IMR-90 (cell line): ENCODE data around the gene HENMT1. TPM values are rescaled to one million over a fixed set of nuclear protein-coding genes. Genes with fewer than 3 reads are reported as not detected.

ENCODE experiments used
- ATAC-seq: fragments of 200-7000 bp; cut with Tn5 transposase; 2 replicates; pipeline ENCODE4 v1.9.1; 2020; ENCODE audit warnings: low read depth, mild to moderate bottlenecking, moderate library complexity
- BruUV-seq: library from RNA; stranded (reverse); fragments of 400-500 nt; replicated peaks from 2 replicates; lab custom pipeline; 2021; lab: Mats Ljungman, UMichigan
- CTCF ChIA-PET: fragments of 300-600 bp; formaldehyde crosslinking; extraction: SDS; loops from one replicate; lab custom pipeline; 2021; ENCODE audit warnings: antibody characterized with exemption; lab: Yijun Ruan, JAX
- POLR2A ChIA-PET: fragments of 300-600 bp; sonication (Branson Sonifier 250); formaldehyde crosslinking; loops from one replicate; lab custom pipeline; 2022; ENCODE audit warnings: antibody characterized with exemption; ENCODE audit not compliant: unreplicated experiment; lab: Charles Lee
- DNase-seq: peaks from one replicate; pipeline ENCODE4 v3.0.0; 2013
- H2AFZ ChIP-seq: replicated peaks from 2 replicates; pipeline ENCODE3; 2013; ENCODE audit warnings: low read length, mild to moderate bottlenecking; ENCODE audit not compliant: poor library complexity
- H2AK5ac ChIP-seq: 2 replicates; pipeline ENCODE4 v1.6.1; 2013; ENCODE audit warnings: low read depth, low read length, inconsistent platforms
- H2AK9ac ChIP-seq: replicated peaks from 2 replicates; pipeline ENCODE3; 2013; ENCODE audit warnings: mild to moderate bottlenecking, low read depth, low read length, moderate library complexity; ENCODE audit not compliant: poor library complexity
- H2BK120ac ChIP-seq: 2 replicates; pipeline ENCODE4 v1.6.1; 2013; ENCODE audit warnings: low read depth, low read length, inconsistent platforms
- H2BK15ac ChIP-seq: 3 replicates; pipeline ENCODE4 v1.6.1; 2013; ENCODE audit warnings: low read depth, low read length, inconsistent platforms
- H2BK20ac ChIP-seq: 2 replicates; pipeline ENCODE4 v1.6.1; 2013; ENCODE audit warnings: low read depth, mild to moderate bottlenecking, inconsistent platforms, low read length, moderate library complexity
- H2BK5ac ChIP-seq: 2 replicates; pipeline ENCODE4 v1.6.1; 2013; ENCODE audit warnings: mild to moderate bottlenecking, low read depth, low read length, inconsistent platforms; ENCODE audit not compliant: poor library complexity, severe bottlenecking
- H3K14ac ChIP-seq: replicated peaks from 2 replicates; pipeline ENCODE4 v1.6.1; 2013; ENCODE audit warnings: low read depth, low read length, inconsistent platforms
- H3K18ac ChIP-seq: 2 replicates; pipeline ENCODE4 v1.6.1; 2013; ENCODE audit warnings: low read depth, low read length, control low read depth
- H3K23ac ChIP-seq: 2 replicates; pipeline ENCODE4 v1.6.1; 2013; ENCODE audit warnings: low read depth, low read length, inconsistent platforms
- H3K27ac ChIP-seq: 2 replicates; pipeline ENCODE4 v1.5.1; 2013; ENCODE audit warnings: mild to moderate bottlenecking, control low read depth, low read length; ENCODE audit not compliant: insufficient read depth
- H3K27me3 ChIP-seq: 2 replicates; pipeline ENCODE4 v1.6.1; 2013; ENCODE audit warnings: low read length; ENCODE audit not compliant: control insufficient read depth, insufficient read depth
- H3K36me3 ChIP-seq: 2 replicates; pipeline ENCODE4 v1.6.1; 2013; ENCODE audit warnings: low read length, mixed read lengths; ENCODE audit not compliant: control insufficient read depth, insufficient read depth
- H3K4ac ChIP-seq: 2 replicates; pipeline ENCODE4 v1.6.1; 2013; ENCODE audit warnings: low read depth, low read length, inconsistent platforms
- H3K4me1 ChIP-seq: 2 replicates; pipeline ENCODE4 v1.6.1; 2013; ENCODE audit warnings: low read length, mixed read lengths; ENCODE audit not compliant: control insufficient read depth, insufficient read depth
- H3K4me2 ChIP-seq: 2 replicates; pipeline ENCODE4 v1.6.1; 2013; ENCODE audit warnings: low read depth, mild to moderate bottlenecking, control low read depth, low read length, moderate library complexity
- H3K4me3 ChIP-seq: 2 replicates; pipeline ENCODE4 v1.5.1; 2013; ENCODE audit warnings: low read depth, mild to moderate bottlenecking, control low read depth, low read length, moderate library complexity; ENCODE audit not compliant: insufficient read depth
- H3K56ac ChIP-seq: 2 replicates; pipeline ENCODE4 v1.6.1; 2013; ENCODE audit warnings: low read length, inconsistent platforms; ENCODE audit not compliant: insufficient read depth; ENCODE audit errors: extremely low read depth
- H3K79me1 ChIP-seq, 2 experiments: 2 replicates each; pipeline ENCODE4 v1.6.1; 2013; ENCODE audit warnings: low read length in 2 of 2, inconsistent platforms in 1 of 2, low read depth in 1 of 2
- H3K9ac ChIP-seq: 2 replicates; pipeline ENCODE4 v1.6.1; 2013; ENCODE audit warnings: low read depth, low read length, control low read depth
- H3K9me1 ChIP-seq: 2 replicates; pipeline ENCODE4 v1.6.1; 2013; ENCODE audit warnings: low read length, inconsistent platforms; ENCODE audit not compliant: insufficient read depth
- H3K9me3 ChIP-seq: 2 replicates; pipeline ENCODE4 v1.6.1; 2013; ENCODE audit warnings: low read length; ENCODE audit not compliant: control insufficient read depth, insufficient read depth
- H4K20me1 ChIP-seq: 2 replicates; pipeline ENCODE4 v1.6.1; 2013; ENCODE audit warnings: low read length, inconsistent platforms; ENCODE audit not compliant: insufficient read depth
- H4K5ac ChIP-seq: 2 replicates; pipeline ENCODE4 v1.6.1; 2013; ENCODE audit warnings: mild to moderate bottlenecking, low read depth, low read length, control low read depth
- H4K8ac ChIP-seq, 2 experiments: 2 replicates each; pipeline ENCODE4 v1.6.1; 2013; ENCODE audit warnings: low read depth in 2 of 2, low read length in 2 of 2, control low read depth in 1 of 2, inconsistent platforms in 1 of 2
- H4K91ac ChIP-seq: 2 replicates; pipeline ENCODE4 v1.6.1; 2013; ENCODE audit warnings: low read depth, low read length, inconsistent platforms; ENCODE audit not compliant: insufficient read depth
- BHLHE40 ChIP-seq: fragments of 150-350 bp; IDR thresholded peaks from 2 replicates; pipeline ENCODE4 v1.6.1; 2016; ENCODE audit warnings: mild to moderate bottlenecking, low read depth, low read length
- CHD1 ChIP-seq: IDR thresholded peaks from 2 replicates; pipeline ENCODE4 v1.6.1; 2012; ENCODE audit warnings: low read depth, low read length, improper control_type of control experiment
- FOS ChIP-seq: fragments of 150-350 bp; IDR thresholded peaks from 2 replicates; pipeline ENCODE4 v1.6.1; 2016; ENCODE audit warnings: low read depth, low read length
- NFE2L2 ChIP-seq: fragments of 150-350 bp; IDR thresholded peaks from 2 replicates; pipeline ENCODE4 v1.6.1; 2016; ENCODE audit warnings: low read depth, mild to moderate bottlenecking, low read length
- RCOR1 ChIP-seq: IDR thresholded peaks from 2 replicates; pipeline ENCODE4 v1.6.1; 2012; ENCODE audit warnings: mild to moderate bottlenecking, low read length, improper control_type of control experiment; ENCODE audit not compliant: insufficient replicate concordance
- WGBS, 2 experiments: methylation state at CpG; one replicate each; pipeline versions ENCODE4 v1.1.5 to v1.1.7; 2013; ENCODE audit warnings: missing lambda C conversion rate in 2 of 2; ENCODE audit not compliant: insufficient read length in 1 of 2; ENCODE audit errors: extremely low coverage in 2 of 2; 5-methylcytosine and 5-hydroxymethylcytosine counted together
- dilution Hi-C: fragments of 300-500 bp; cut with HindIII; formaldehyde crosslinking; loops from one replicate; pipeline ENCODE4 v1.14.3; 2018; ENCODE audit warnings: low sequenced_read_pairs; ENCODE audit not compliant: unreplicated experiment
- in situ Hi-C: fragments of 300-500 bp; cut with MboI; formaldehyde crosslinking; loops from 3 replicates; pipeline ENCODE4 v1.14.3; 2019; ENCODE audit warnings: low sequenced_read_pairs, inconsistent platforms, mixed read lengths
- intact Hi-C: fragments of 100-400 bp; cut with micrococcal nuclease; formaldehyde crosslinking; loops from 2 replicates; pipeline ENCODE4 v1.10.0; 2022
- polyA plus RNA-seq, 3 experiments: library from polyadenylated mRNA; depleted of rRNA; stranded (reverse); fragments of >200 nt; gene quantifications; 2 replicates each; pipeline ENCODE4 v1.2.3, GENCODE V29; 2012; ENCODE audit warnings: low replicate concordance in 1 of 3
- total RNA-seq: library from RNA; depleted of rRNA; stranded (reverse); fragments of >200 nt; gene quantifications from 2 replicates; pipeline ENCODE4 v1.2.3, GENCODE V29; 2012

Gene HENMT1
- total and polyA plus RNA-seq, 2 of the 4 experiments (the other 2 are of a cell fraction): 0.54 to 0.67 TPM

DNA sequence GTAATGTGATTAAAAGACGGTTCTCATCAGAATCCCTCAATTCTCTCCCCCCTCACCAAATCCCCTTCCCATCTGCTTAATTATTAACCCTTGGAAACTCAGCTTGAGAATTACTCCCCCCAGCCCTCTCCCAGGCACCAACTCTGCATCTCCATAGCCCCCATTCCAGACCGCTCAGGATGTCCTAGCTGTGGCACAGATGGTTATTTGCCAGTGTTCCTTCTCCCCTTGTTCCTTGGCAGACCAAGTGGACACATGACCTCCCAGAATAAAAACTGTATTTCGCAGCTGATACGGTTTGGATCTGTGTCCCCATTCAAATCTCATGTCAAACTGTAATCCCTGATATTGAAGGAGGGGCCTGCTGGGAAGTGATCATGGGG is 14.6 kb downstream of the HENMT1 start:
- DNase-seq (no peak), ATAC-seq (no peak)
- Histone ChIP-seq H3K18ac (peak overlapping the region; percentile 50; the same call in 1 of the 2 replicates), H3K23ac (no peak overlapping the region), H2AFZ (peak overlapping the region; percentile 40), H4K5ac (peak overlapping the region; percentile 88), H4K20me1 (no peaks in the 10 kb centered on the region), H3K79me1 (no peaks in the 10 kb centered on the region), H4K8ac (peak overlapping the region; percentile 27 to 76; a peak in 2 of 4 replicates), H3K9ac (no peak overlapping the region), H2BK120ac (peak overlapping the region; percentile 76; the same call in 1 of the 2 replicates), H3K9me3 (no peaks in the 10 kb centered on the region), H2AK9ac (no peak overlapping the region), H3K9me1 (no peaks in the 10 kb centered on the region; the same call in 1 of the 2 replicates), H3K27ac (no peak overlapping the region), H3K14ac (0 out of 2 replicates have a peak overlapping the region, but pooled peaks have one; percentile 9), H2BK5ac (no peak overlapping the region), H2BK20ac (peak overlapping the region; percentile 18; the same call in 1 of the 2 replicates), H3K56ac (no peak overlapping the region), H3K4me2 (no peak overlapping the region), H3K4ac (peak overlapping the region; percentile 42; the same call in 1 of the 2 replicates), H2BK15ac (no peak overlapping the region; the same call in 2 of the 3 replicates), H2AK5ac (no peak overlapping the region; the same call in 1 of the 2 replicates), H3K4me1 (peaks cover 5% of the 10 kb centered on the region), H4K91ac (peak overlapping the region; percentile 44; the same call in 1 of the 2 replicates), H3K4me3 (no peak overlapping the region), H3K27me3 (no peaks in the 10 kb centered on the region), H3K36me3 (no peaks in the 10 kb centered on the region)
- ChIA-PET POLR2A (no interaction called here), CTCF (interaction anchor here (1.5 kb wide), 1 partner anchor 86 kb away, joined by 3 read pairs; the partner anchor contains the start of gene EEIG2)
- dilution Hi-C loops: no loop called here
- intact Hi-C loops: loop anchor here (10.0 kb wide), 1 partner anchor 431 kb away; no protein-coding TSS in a partner anchor
- WGBS, 2 experiments: no CpG with 5 or more reads among the region's 4 CpGs
- TF ChIP-seq CHD1: no peak
- TF ChIP-seq NFE2L2: no peak
- TF ChIP-seq BHLHE40: no peak
- TF ChIP-seq RCOR1: no peak
- no peak for TF ChIP-seq FOS
- no TSS peak for BruUV-seq
- in situ Hi-C loops: no loop called here
